ENCODE results near the gene GOLGA1. TPM values are rescaled to one million over a fixed set of nuclear protein-coding genes. Genes with fewer than 3 reads are reported as not detected.

Gene GOLGA1
- total and polyA plus RNA-seq, 9 of the 15 experiments (the other 6 are each of a cell fraction or from before 2014, with no cell fraction given) = 2.9 to 15.9 (median 8.5) TPM

- TF ChIP-seq SFPQ (IDR thresholded peaks at IDR 0.05; ENCODE audit: low read depth, low read length) = no peak
- no peak for TF ChIP-seq SMARCB1 (IDR thresholded peaks at IDR 0.05; ENCODE audit: insufficient read length, low read depth)
- no peak; the same call in 1 of the 2 replicates for TF ChIP-seq ZKSCAN1 (IDR thresholded peaks at IDR 0.05; ENCODE audit: low read depth, low read length)
- TF ChIP-seq USF1 (CRISPR knock-in tag; IDR thresholded peaks at IDR 0.05) = 0 out of 2 replicates have a peak, but pooled peaks have one; percentile 43
- TF ChIP-seq GMEB1 (CRISPR knock-in tag; IDR thresholded peaks at IDR 0.05) = peak; percentile 81
- TF ChIP-seq ZNF184 (CRISPR knock-in tag; IDR thresholded peaks at IDR 0.05) = no peak
- peak; percentile 77 for TF ChIP-seq JUND (IDR thresholded peaks at IDR 0.05; ENCODE audit: borderline replicate concordance, low read depth, low read length)
- TF ChIP-seq JUND (tag; IDR thresholded peaks at IDR 0.05; ENCODE audit: borderline replicate concordance, low read depth, low read length) = peak; percentile 39; the same call in 1 of the 3 replicates
- TF ChIP-seq ZFPM2 (CRISPR knock-in tag; IDR thresholded peaks at IDR 0.05) = no peak
- 0 out of 2 replicates have a peak, but pooled peaks have one; percentile 50 for TF ChIP-seq ZNF644 (tag; IDR thresholded peaks at IDR 0.05; ENCODE audit: low read depth)
- TF ChIP-seq RREB1 (CRISPR knock-in tag; IDR thresholded peaks at IDR 0.05) = peak; percentile 56; the same call in 1 of the 2 replicates
- TF ChIP-seq STAG1 (CRISPR knock-in tag; IDR thresholded peaks at IDR 0.05; ENCODE audit: borderline replicate concordance) = no peak
- peak; percentile 98 for TF ChIP-seq POLR2G (IDR thresholded peaks at IDR 0.05; ENCODE audit: low read depth, low read length)
- no peak for TF ChIP-seq KLF6 (CRISPR knock-in tag; IDR thresholded peaks at IDR 0.05; ENCODE audit: borderline replicate concordance)
- no peak for TF ChIP-seq ZNF239 (CRISPR knock-in tag; IDR thresholded peaks at IDR 0.05)
- no peak for TF ChIP-seq TCF15 (CRISPR knock-in tag; IDR thresholded peaks at IDR 0.05)
Measured at GRCh38 chr9:124940894-124941678, at the start of gene GOLGA1 (continued).
